Adipocyte (in vitro differentiated cells): ENCODE data around the gene ADORA3.

Source experiments
- DNase-seq: peaks from one replicate; pipeline ENCODE4 v3.0.0-alpha.2; 2015; ENCODE audit warnings: low read depth
- H3K27me3 ChIP-seq: replicated peaks from 2 replicates; pipeline ENCODE4 v1.7.0; 2013; ENCODE audit warnings: mild to moderate bottlenecking, low read length, moderate library complexity; ENCODE audit not compliant: control insufficient read depth, insufficient read depth
- H3K36me3 ChIP-seq: 2 replicates; pipeline ENCODE4 v1.7.0; 2013; ENCODE audit warnings: low read length, mild to moderate bottlenecking, moderate library complexity; ENCODE audit not compliant: control insufficient read depth, insufficient read depth, severe bottlenecking
- H3K4me1 ChIP-seq: 2 replicates; pipeline ENCODE4 v1.7.0; 2013; ENCODE audit warnings: mild to moderate bottlenecking, low read length, moderate library complexity; ENCODE audit not compliant: control insufficient read depth, insufficient read depth
- H3K4me3 ChIP-seq: 2 replicates; pipeline ENCODE4 v1.7.0; 2013; ENCODE audit warnings: mild to moderate bottlenecking, low read length, moderate library complexity
- H3K9ac ChIP-seq: 2 replicates; pipeline ENCODE4 v1.7.0; 2013; ENCODE audit warnings: mild to moderate bottlenecking, low read length, moderate library complexity
- H3K9me3 ChIP-seq: 2 replicates; pipeline ENCODE4 v1.7.0; 2013; ENCODE audit warnings: mild to moderate bottlenecking, low read length, moderate library complexity; ENCODE audit not compliant: control insufficient read depth

Gene ADORA3

GRCh38 chr1:111505641-111506119, 2.2 kb upstream of the ADORA3 start:
- Histone ChIP-seq H3K27me3 (peaks cover 12% of the 10 kb centered on the region), H3K9ac (no peak overlapping the region), H3K9me3 (no peaks in the 10 kb centered on the region), H3K4me3 (no peak overlapping the region), H3K36me3 (no peaks in the 10 kb centered on the region), H3K4me1 (peaks cover 29% of the 10 kb centered on the region)
- DNase-seq = no peak

GRCh38 chr1:111504097-111504496, 664 bp upstream of the ADORA3 start:
- H3K27me3 ChIP-seq = peaks cover 22% of the 10 kb centered on the region
- H3K9ac ChIP-seq = no peak overlapping the region
- DNase-seq = no peak
- H3K9me3 ChIP-seq = no peaks in the 10 kb centered on the region
- no peaks in the 10 kb centered on the region for H3K36me3 ChIP-seq
- H3K4me1 ChIP-seq = peaks cover 15% of the 10 kb centered on the region
- no peak overlapping the region for H3K4me3 ChIP-seq

DNA sequence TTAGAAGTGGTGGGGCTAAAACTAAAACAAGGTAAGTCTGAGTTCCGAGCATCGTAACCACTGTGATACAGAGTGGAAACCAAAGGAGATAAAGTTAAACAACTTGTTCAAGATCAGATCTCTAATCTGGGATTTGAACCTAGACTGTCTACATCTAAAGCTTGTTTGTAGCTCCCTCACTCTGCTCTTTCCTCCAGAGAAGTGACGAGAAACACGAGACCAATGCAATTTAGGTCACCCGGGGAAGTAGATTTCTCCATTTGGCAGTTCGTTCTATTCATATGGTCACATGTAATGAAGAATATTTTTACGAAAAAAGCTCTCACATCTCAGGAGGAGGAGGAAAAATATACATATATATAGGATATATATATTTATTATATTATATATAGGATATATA, 1.8 kb downstream of the ADORA3 start:
- Histone ChIP-seq H3K9ac (no peak overlapping the region), H3K27me3 (peaks cover 22% of the 10 kb centered on the region), H3K36me3 (no peaks in the 10 kb centered on the region), H3K9me3 (no peaks in the 10 kb centered on the region), H3K4me3 (no peak overlapping the region), H3K4me1 (no peaks in the 10 kb centered on the region)
- no peak for DNase-seq

DNA sequence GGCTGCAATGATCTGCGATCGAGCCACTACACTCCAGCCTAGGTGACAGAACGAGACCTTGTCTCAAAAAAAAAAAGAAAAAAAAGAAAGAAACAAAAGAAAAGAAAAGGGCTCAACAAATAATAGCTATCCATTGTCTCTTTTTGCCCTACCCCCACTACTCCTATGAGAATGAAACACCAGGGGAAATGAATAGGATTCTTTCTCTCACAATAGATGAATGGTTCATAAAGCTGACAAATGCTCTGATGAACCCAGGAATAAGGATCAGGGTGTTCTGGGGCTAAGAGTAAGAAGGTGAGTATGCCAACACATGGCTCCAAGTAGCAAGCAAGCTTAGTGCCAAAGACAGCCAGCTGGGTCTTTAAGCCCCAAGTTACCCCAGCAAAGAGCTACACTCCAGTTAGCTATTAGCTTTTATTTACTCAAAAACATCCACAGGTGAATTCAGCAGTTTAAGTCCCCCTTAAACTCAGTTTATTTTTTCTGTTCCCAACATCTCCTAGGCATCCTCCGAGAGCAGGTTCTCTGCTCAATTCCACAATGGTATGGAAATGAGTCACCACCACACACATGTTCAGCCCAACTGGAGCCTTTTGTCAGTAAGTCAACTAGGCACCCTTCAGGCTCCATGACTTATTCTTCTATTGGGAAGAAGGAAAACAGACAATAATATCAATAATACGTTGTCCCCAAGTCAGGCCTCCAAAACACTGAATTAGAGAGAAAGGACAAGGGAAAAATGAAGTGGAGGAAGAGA, 4.2 kb downstream of the ADORA3 start:
- no peaks in the 10 kb centered on the region for H3K4me1 ChIP-seq
- H3K36me3 ChIP-seq = no peaks in the 10 kb centered on the region
- no peak for DNase-seq
- peaks cover 13% of the 10 kb centered on the region for H3K9me3 ChIP-seq
- H3K9ac ChIP-seq = no peak overlapping the region
- peaks cover 22% of the 10 kb centered on the region for H3K27me3 ChIP-seq
- no peak overlapping the region for H3K4me3 ChIP-seq

GRCh38 chr1:111497592-111497991, 5.8 kb downstream of the ADORA3 start:
- H3K9ac ChIP-seq = no peak overlapping the region
- peaks cover 14% of the 10 kb centered on the region for H3K9me3 ChIP-seq
- H3K36me3 ChIP-seq = no peaks in the 10 kb centered on the region
- H3K27me3 ChIP-seq = peaks cover 18% of the 10 kb centered on the region
- no peak for DNase-seq
- no peak overlapping the region for H3K4me3 ChIP-seq
- no peaks in the 10 kb centered on the region for H3K4me1 ChIP-seq

GRCh38 chr1:111496398-111496797, 7.0 kb downstream of the ADORA3 start:
- peaks cover 14% of the 10 kb centered on the region for H3K9me3 ChIP-seq
- H3K4me1 ChIP-seq = no peaks in the 10 kb centered on the region
- DNase-seq = no peak

GRCh38 chr1:111491070-111491469, 12.4 kb downstream of the ADORA3 start:
- peaks cover 9% of the 10 kb centered on the region for H3K9me3 ChIP-seq
- no peak overlapping the region for H3K4me3 ChIP-seq
- no peaks in the 10 kb centered on the region for H3K4me1 ChIP-seq
- H3K27me3 ChIP-seq = peaks cover 4% of the 10 kb centered on the region
- no peaks in the 10 kb centered on the region for H3K36me3 ChIP-seq
- no peak overlapping the region for H3K9ac ChIP-seq
- no peak for DNase-seq

More at GRCh38 chr1:111496398-111496797, 7.0 kb downstream of the ADORA3 start:
- Histone ChIP-seq H3K36me3 (no peaks in the 10 kb centered on the region), H3K9ac (no peak overlapping the region), H3K4me3 (no peak overlapping the region), H3K27me3 (peaks cover 18% of the 10 kb centered on the region)

- peaks cover 4% of the 10 kb centered on the region for H3K27me3 ChIP-seq
- no peak for DNase-seq
- H3K36me3 ChIP-seq = no peaks in the 10 kb centered on the region
- H3K4me3 ChIP-seq = no peak overlapping the region
- no peak overlapping the region for H3K9ac ChIP-seq
- peaks cover 8% of the 10 kb centered on the region for H3K9me3 ChIP-seq
- H3K4me1 ChIP-seq = no peaks in the 10 kb centered on the region
Observed at GRCh38 chr1:111490220-111490619, 13.2 kb downstream of the ADORA3 start.

GRCh38 chr1:111489604-111490003, 13.8 kb downstream of the ADORA3 start:
- Histone ChIP-seq H3K27me3 (peaks cover 4% of the 10 kb centered on the region), H3K9me3 (peaks cover 4% of the 10 kb centered on the region), H3K4me1 (no peaks in the 10 kb centered on the region), H3K9ac (no peak overlapping the region), H3K4me3 (no peak overlapping the region), H3K36me3 (no peaks in the 10 kb centered on the region)
- no peak for DNase-seq

DNA sequence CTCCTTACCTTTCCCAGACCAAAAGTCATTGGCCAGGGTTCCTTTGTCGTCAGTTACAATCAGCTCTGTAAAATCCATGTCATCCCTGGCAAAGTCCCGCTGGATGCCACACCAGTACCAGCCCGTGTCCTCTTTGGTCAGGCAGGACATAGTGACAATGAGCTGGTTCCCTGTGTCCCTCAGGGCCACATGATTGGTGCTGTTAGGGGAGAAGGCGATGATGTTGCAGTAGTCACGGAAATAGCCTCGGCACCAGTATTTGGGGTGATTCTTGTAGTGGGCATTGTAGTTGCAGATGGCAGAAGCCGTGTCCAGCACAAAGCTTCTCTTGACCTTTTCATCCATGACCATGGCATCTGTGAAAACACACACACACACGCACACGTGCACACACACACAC, 14.8 kb downstream of the ADORA3 start:
- DNase-seq = no peak
- H3K27me3 ChIP-seq = peaks cover 4% of the 10 kb centered on the region
- no peaks in the 10 kb centered on the region for H3K36me3 ChIP-seq
- no peaks in the 10 kb centered on the region for H3K9me3 ChIP-seq
- H3K9ac ChIP-seq = no peak overlapping the region
- H3K4me3 ChIP-seq = no peak overlapping the region
- no peaks in the 10 kb centered on the region for H3K4me1 ChIP-seq

DNA sequence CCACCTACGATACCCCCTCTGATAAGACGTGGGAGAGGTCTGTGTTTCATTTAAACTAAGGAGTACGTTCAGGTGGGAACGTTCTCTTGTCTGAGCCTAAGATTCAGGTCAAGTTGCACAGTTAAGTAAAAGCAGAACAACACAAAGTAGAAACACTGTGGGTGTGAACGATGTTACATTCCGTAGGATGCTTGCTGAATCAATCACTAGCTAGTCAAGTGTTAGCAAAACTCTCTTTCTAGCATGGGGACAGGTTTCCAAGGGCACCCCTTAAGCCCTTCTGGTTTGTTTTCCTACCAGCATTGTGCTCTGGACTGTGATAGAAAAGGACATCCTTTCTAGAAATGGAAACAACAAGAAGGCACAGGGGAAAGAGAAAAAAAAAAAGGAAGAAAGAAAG, 16.3 kb downstream of the ADORA3 start:
- Histone ChIP-seq H3K4me3 (no peak overlapping the region), H3K9me3 (no peaks in the 10 kb centered on the region), H3K27me3 (no peaks in the 10 kb centered on the region), H3K36me3 (no peaks in the 10 kb centered on the region), H3K9ac (no peak overlapping the region), H3K4me1 (peaks cover 5% of the 10 kb centered on the region)
- DNase-seq = no peak

- H3K9me3 ChIP-seq = no peaks in the 10 kb centered on the region
- no peaks in the 10 kb centered on the region for H3K36me3 ChIP-seq
- H3K9ac ChIP-seq = no peak overlapping the region
- DNase-seq = no peak
- no peaks in the 10 kb centered on the region for H3K27me3 ChIP-seq
- H3K4me3 ChIP-seq = no peak overlapping the region
- H3K4me1 ChIP-seq = peaks cover 5% of the 10 kb centered on the region
Observed at GRCh38 chr1:111486431-111486830, 17.0 kb downstream of the ADORA3 start.
